ENCODE results near the gene MAML1.
A peak's percentile ranks its signal among the peaks of the same experiment; 100 is the strongest.

GRCh38 chr5:179818746-179819295 lies 86.2 kb downstream of the MAML1 start:
- no peak for TF ChIP-seq CTCF (IDR thresholded peaks at IDR 0.05)
- TF ChIP-seq ZNF317 (CRISPR knock-in tag; IDR thresholded peaks at IDR 0.05; ENCODE audit: borderline replicate concordance, low read depth): no peak
- TF ChIP-seq FOXJ3 (CRISPR knock-in tag; IDR thresholded peaks at IDR 0.05; ENCODE audit: borderline replicate concordance): no peak
- TF ChIP-seq MAX (CRISPR knock-in tag; IDR thresholded peaks at IDR 0.05): no peak
- TF ChIP-seq NFYB (CRISPR knock-in tag; conservative IDR thresholded peaks at IDR 0.05; ENCODE audit: low read depth): 0 out of 2 replicates have a peak, but pooled peaks have one; percentile 4
- 0 out of 2 replicates have a peak, but pooled peaks have one; percentile 31 for TF ChIP-seq NR2C2 (CRISPR knock-in tag; IDR thresholded peaks at IDR 0.05)
- TF ChIP-seq ZBTB43 (CRISPR knock-in tag; IDR thresholded peaks at IDR 0.05): no peak
- TF ChIP-seq USF2 (CRISPR knock-in tag; IDR thresholded peaks at IDR 0.05): peak; percentile 84
- no peak for TF ChIP-seq ZNF138 (CRISPR knock-in tag; conservative IDR thresholded peaks at IDR 0.05)
- TF ChIP-seq PREB (CRISPR knock-in tag; IDR thresholded peaks at IDR 0.05; ENCODE audit: borderline replicate concordance): no peak
- no peak for TF ChIP-seq ARID4B (CRISPR knock-in tag; IDR thresholded peaks at IDR 0.05; ENCODE audit: borderline replicate concordance)
- TF ChIP-seq ZNF512 (CRISPR knock-in tag; IDR thresholded peaks at IDR 0.05; ENCODE audit: borderline replicate concordance): no peak
- peak; percentile 83 for TF ChIP-seq SMAD3 (CRISPR knock-in tag; IDR thresholded peaks at IDR 0.05; ENCODE audit: borderline replicate concordance)
- no peak for TF ChIP-seq ATF1 (CRISPR knock-in tag; IDR thresholded peaks at IDR 0.05)

Measured in WTC11 (cell line).